GM12891 (cell line): Measurements from ENCODE around the gene POGLUT2.

Experiments used
- DNase-seq: peaks from one replicate; pipeline ENCODE4 v3.0.0; 2011; ENCODE audit warnings: low spot score; ENCODE audit not compliant: insufficient read length
- FAIRE-seq: peaks from 2 replicates; lab custom pipeline; 2011; peaks lifted over from hg19 to GRCh38; lab: Jason Lieb, UNC
- PAX5 ChIP-seq: IDR thresholded peaks from 2 replicates; pipeline ENCODE4 v1.6.1; 2011; ENCODE audit warnings: low read length, moderate library complexity, mild to moderate bottlenecking; ENCODE audit not compliant: insufficient read depth, severe bottlenecking
- POLR2A ChIP-seq: IDR thresholded peaks from 2 replicates; pipeline ENCODE4 v1.6.1; 2011; ENCODE audit warnings: low read depth, low read length, control low read depth
- POLR2AphosphoS5 ChIP-seq: IDR thresholded peaks from 2 replicates; pipeline ENCODE4 v1.6.1; 2011; ENCODE audit warnings: low read depth, low read length, control low read depth
- POU2F2 ChIP-seq: IDR thresholded peaks from 2 replicates; pipeline ENCODE4 v1.6.1; 2011; ENCODE audit warnings: low read depth, mild to moderate bottlenecking, control low read depth, low read length, moderate library complexity
- SPI1 ChIP-seq: IDR thresholded peaks from 2 replicates; pipeline ENCODE4 v1.6.1; 2011; ENCODE audit warnings: low read depth, low read length, control low read depth
- TAF1 ChIP-seq: IDR thresholded peaks from 2 replicates; pipeline ENCODE4 v1.6.1; 2011; ENCODE audit warnings: low read depth, low read length, control low read depth

Gene POGLUT2

DNA sequence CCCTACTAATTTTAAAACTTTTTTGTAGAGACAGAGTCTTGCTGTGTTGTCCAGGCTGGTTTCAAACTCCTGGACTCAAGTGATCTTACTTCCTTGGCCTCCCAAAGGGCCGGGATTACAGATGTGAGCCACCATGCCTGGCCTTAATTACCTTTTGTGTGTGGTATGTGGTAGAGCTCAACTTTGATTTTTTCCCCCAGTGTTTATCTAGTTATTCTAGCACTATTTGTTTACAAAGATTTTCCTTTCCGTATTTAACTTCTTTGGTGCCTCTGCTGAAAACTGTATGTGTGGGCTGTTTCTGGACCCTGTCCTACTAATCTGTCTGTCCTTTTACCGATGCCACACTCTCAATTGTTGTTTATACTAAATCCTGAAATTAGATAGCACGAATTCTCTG lies 37.7 kb upstream of the POGLUT2 start:
- no peak for DNase-seq
- TF ChIP-seq TAF1, result no peak
- no peak for TF ChIP-seq POLR2AphosphoS5
- FAIRE-seq, result no peak

DNA sequence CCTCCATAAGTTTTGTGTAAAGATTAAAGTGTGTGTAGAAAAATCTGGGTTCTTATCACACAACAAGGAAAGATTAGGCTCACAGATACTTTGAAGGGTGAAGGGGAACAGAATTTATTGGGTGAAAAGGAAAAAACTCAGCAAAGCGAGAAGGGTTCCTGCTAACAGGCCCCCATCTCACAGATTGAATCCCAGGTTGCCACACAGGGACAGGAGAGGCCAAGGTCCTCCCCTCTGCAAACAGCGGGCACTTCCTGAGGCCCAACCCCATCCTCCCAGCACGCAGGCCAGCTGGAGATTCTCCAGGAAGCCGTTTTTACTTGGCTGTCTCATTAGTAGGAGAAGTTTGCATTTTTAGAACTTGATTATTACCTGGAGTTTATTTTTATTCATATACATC lies 31.9 kb upstream of the POGLUT2 start:
- DNase-seq, result no peak
- TF ChIP-seq POU2F2 (no peak), PAX5 (no peak), TAF1 (no peak), POLR2A (no peak), SPI1 (no peak), POLR2AphosphoS5 (no peak)
- no peak for FAIRE-seq

DNA sequence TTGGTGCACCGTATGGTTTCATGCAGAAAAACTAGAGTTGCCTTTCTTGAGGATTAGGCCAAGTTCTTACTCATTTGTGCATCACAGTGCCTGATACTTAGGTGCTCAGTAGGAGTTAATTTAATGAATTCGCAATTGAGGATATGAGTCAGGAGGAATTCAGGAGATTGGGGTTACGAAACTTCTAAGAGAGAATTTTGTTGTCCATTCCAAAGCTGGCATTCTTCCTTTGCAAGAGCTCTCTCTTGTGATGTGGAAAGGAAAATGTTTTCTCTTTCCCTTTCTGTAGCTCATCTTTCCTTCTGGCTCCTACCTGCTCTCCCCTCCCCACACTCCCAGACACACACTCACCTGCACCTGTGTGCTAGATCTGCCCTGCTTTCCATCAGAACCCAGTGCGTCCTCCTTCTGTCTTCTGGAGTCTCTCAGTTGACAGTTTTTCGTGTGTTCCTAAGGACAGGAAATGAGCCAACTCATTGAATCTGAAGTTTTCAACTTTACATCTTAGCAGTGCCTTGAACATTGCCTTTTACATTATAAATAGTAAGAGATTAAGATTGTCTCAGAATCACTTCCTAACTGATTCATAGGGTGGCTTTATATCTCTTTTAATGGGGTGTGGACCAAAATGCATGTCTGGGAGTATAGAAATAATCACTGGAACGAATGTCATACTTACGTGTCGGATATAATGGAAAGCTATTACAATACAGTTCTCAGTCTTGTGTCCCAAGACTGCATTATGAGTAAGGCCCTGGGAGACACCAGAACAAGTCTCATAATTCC lies 27.3 kb upstream of the POGLUT2 start:
- DNase-seq (no peak), FAIRE-seq (no peak)
- TF ChIP-seq POLR2AphosphoS5 (no peak), POLR2A (no peak), POU2F2 (no peak), PAX5 (no peak), TAF1 (no peak), SPI1 (no peak)

DNA sequence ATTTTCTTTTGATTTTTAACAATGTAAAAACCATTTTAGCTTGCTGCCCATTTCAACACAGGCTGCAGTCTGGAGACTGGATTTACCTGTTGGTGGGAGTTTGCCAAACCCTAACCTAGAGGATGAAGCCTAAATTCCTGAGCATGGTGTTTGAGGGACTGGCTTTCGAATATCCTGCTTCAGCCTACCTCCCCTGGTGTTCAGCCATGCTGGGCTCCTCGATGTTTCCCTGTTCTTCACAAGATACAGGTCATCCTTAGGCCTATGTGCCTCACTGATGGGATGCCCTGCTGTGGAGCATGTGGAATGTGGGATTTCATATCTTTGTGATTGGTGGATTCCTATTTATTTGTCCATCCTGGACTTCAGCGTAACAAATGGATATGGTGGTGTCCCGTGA lies 26.6 kb upstream of the POGLUT2 start:
- FAIRE-seq (no peak), DNase-seq (no peak)
- TF ChIP-seq POLR2A (no peak), POU2F2 (no peak), PAX5 (no peak), POLR2AphosphoS5 (no peak), SPI1 (no peak), TAF1 (no peak)

DNA sequence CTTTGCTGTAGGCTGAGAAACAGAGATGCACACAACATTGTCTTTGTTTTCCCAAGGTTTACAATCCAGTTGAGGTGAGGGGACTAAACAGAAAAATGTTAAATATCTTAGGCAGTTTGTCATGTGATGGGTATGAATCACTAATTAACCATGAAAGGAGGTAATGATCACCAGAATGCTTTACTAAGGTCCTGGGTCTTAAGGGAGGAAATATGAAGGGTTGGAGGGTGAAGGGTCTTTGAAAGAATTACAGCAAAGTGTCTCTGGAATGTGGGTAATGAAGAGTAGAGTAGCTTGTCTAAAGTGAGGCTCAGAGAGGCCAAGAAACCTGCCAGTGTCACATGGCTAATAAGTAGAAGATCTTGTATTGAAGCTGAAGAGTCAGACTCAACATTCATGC lies 19.1 kb upstream of the POGLUT2 start:
- DNase-seq (no peak), FAIRE-seq (no peak)
- no peak for TF ChIP-seq TAF1
- TF ChIP-seq SPI1, result no peak
- no peak for TF ChIP-seq POLR2AphosphoS5
- no peak for TF ChIP-seq POLR2A
- no peak for TF ChIP-seq POU2F2
- no peak for TF ChIP-seq PAX5

DNA sequence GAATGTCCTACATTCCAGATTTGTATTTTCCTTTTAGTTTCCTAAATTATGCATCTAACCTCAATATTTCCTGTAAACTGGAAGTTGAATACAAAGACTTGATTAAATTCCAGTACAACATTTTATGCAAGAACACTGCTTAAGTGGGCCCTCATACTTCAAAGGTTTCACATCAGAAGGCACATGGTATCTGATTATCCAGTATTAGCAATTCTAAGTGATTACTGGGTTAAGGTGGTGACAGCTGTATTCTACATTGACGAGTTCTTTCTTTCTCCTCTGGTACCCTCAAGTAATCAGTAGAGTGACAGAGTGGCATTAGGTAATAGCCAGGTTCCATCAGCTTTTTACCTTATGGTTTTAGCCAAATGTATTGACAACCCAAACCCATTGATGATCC lies 18.5 kb upstream of the POGLUT2 start:
- TF ChIP-seq PAX5 (no peak), POU2F2 (no peak), POLR2A (no peak), SPI1 (no peak), TAF1 (no peak)
- DNase-seq (no peak), FAIRE-seq (no peak)

DNA sequence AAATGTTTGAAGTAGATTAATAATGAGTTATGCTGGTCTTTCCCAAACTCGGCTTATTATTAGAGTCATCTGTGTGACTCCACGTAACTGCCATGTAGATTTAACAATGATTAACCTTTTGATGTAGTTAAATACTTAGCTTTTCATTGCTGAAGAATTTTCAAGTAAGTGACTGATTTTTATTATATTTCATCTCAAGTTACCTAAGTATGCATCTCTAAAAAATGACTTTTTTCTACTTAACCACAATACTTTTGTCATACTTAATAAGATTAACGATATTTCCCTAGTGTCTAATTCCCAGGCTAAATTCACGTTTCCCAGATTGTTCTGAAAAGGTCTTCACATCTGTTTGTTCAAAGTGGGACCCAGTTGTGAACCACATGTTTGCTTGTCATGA lies 17.9 kb upstream of the POGLUT2 start:
- FAIRE-seq, result no peak
- DNase-seq, result no peak
- no peak for TF ChIP-seq SPI1
- no peak for TF ChIP-seq POLR2AphosphoS5
- no peak for TF ChIP-seq POU2F2
- TF ChIP-seq TAF1, result no peak
- TF ChIP-seq POLR2A, result no peak
- no peak for TF ChIP-seq PAX5

DNA sequence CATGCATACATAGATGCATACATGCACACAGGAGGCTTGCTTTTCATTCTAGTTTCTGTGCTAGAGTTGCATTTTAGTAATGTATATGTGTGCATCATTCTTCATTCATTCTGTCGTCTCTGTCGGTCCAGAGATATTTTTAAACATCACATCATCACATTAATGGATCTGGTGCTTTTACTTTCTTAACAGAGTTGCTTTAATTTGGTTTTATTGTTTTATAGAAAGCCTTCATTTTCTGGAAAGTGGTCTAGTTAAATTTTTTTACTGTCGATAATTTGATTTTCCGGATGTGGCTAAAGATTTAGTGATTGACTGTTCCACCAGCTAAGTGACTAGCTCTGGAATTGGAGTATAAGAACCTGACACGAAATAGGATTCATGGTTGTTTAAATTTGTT lies 17.0 kb upstream of the POGLUT2 start:
- FAIRE-seq (no peak), DNase-seq (no peak)
- no peak for TF ChIP-seq TAF1
- no peak for TF ChIP-seq POU2F2
- no peak for TF ChIP-seq POLR2A
- TF ChIP-seq SPI1, result no peak
- TF ChIP-seq PAX5, result no peak
- TF ChIP-seq POLR2AphosphoS5, result no peak

DNA sequence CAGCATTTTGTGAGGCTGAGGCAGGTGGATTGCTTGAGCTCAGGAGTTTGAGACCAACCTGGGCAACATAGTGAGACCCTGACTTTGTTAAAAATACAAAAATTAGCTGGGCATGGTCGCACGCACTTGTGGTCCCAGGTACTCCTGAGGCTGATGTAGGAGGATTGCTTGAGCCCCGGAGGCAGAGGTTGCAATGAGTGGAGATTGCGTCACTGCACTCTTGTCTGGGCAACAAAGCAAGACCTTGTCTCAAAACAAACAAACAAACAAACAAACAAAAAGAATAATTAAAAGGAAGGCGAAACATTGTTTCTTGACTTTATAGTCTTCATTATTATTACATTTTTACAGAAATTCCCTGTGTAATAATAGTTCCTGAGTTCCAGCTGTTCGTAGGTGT lies 16.0 kb upstream of the POGLUT2 start:
- FAIRE-seq (no peak), DNase-seq (no peak)
- TF ChIP-seq POLR2A (no peak), PAX5 (no peak), POLR2AphosphoS5 (no peak), SPI1 (no peak), POU2F2 (no peak), TAF1 (no peak)

DNA sequence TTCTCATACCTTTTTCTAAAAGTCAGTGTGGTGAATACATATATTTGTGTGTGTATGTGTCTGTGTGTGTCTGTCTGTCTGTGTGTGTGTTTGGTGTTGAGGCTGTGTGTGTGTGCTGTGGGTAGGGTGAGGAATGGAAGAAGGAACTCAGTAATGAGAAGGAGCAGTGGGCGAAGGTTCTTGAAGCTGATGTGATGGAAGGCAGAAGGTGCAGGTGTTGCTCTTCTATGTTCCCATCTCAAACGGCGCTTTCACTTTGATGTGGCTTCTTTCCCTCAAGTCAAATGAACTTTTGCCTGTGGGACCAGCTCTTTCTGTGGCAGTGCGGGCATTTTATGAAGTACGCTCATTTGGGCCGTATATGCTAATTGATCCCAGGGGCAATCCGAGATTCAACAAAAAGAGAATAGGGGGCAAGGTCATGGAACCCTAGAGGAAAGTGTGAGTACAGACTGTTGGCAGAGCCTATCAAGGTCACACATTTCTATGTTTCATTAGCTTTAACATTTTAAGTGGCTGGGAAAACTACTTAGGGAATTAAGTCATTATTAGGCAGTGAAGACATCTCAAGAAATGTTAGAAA lies 15.3 kb upstream of the POGLUT2 start:
- no peak for DNase-seq
- TF ChIP-seq POU2F2 (no peak), POLR2AphosphoS5 (no peak), PAX5 (no peak), POLR2A (no peak), SPI1 (no peak), TAF1 (no peak)
- FAIRE-seq, result peak; percentile 56
